CD4-positive, alpha-beta T cell (primary cell): ENCODE results near the gene TNP2. TPM values are rescaled to one million over a fixed set of nuclear protein-coding genes. Genes with fewer than 3 reads are reported as not detected.

Experiments used
- ATAC-seq: fragments of 200-7000 bp; cut with Tn5 transposase; one replicate; pipeline ENCODE4 v1.10.0; 2022; ENCODE audit warnings: mild to moderate bottlenecking; ENCODE audit not compliant: poor library complexity
- CTCF ChIA-PET: fragments of 350-600 bp; sonication (Branson Sonifier 250); formaldehyde crosslinking; loops from one replicate; lab custom pipeline; 2021; ENCODE audit warnings: antibody characterized with exemption, inconsistent platforms; lab: Charles Lee
- POLR2A ChIA-PET: fragments of 350-600 bp; sonication (Branson Sonifier 250); formaldehyde crosslinking; loops from one replicate; lab custom pipeline; 2021; ENCODE audit warnings: antibody characterized with exemption, inconsistent platforms; lab: Charles Lee
- DNase-seq, 14 experiments: peaks; one replicate each; pipeline ENCODE4 v3.0.0-alpha.2; 2013 to 2020; ENCODE audit warnings: mixed read lengths in 2 of 14
- H3K27ac ChIP-seq, 2 donors: one replicate each; pipeline versions ENCODE4 v1.5.1 to v1.7.0; 2013; ENCODE audit warnings: low read length in 2 of 2, low read depth in 1 of 2, mild to moderate bottlenecking in 1 of 2
- H3K27me3 ChIP-seq, 2 experiments: 1 replicate in 1 of 2; 2 replicates in 1 of 2; pipeline versions ENCODE4 v1.6.1 to v1.7.0; 2013; ENCODE audit warnings: low read length in 2 of 2, control low read depth in 1 of 2, mild to moderate bottlenecking in 1 of 2, moderate library complexity in 1 of 2; ENCODE audit not compliant: insufficient read depth in 2 of 2, control insufficient read depth in 1 of 2
- H3K36me3 ChIP-seq: one replicate; pipeline ENCODE4 v1.6.1; 2013; ENCODE audit warnings: low read length, control low read depth; ENCODE audit not compliant: insufficient read depth
- H3K4me1 ChIP-seq: one replicate; pipeline ENCODE4 v1.6.1; 2013; ENCODE audit warnings: low read length, control low read depth; ENCODE audit not compliant: insufficient read depth
- H3K4me3 ChIP-seq: one replicate; pipeline ENCODE4 v1.5.1; 2013; ENCODE audit warnings: mild to moderate bottlenecking, low read length, moderate library complexity
- H3K9me3 ChIP-seq, 2 experiments: 1 replicate in 1 of 2; 2 replicates in 1 of 2; pipeline versions ENCODE4 v1.6.1 to v1.7.0; 2013; ENCODE audit warnings: low read length in 2 of 2, mild to moderate bottlenecking in 2 of 2, control low read depth in 1 of 2, moderate library complexity in 1 of 2; ENCODE audit not compliant: control insufficient read depth in 1 of 2, insufficient read depth in 1 of 2
- H3K27ac Mint-ChIP-seq: one replicate; pipeline ENCODE4 v1.8.0; 2020; ENCODE audit warnings: mixed read lengths
- H3K27me3 Mint-ChIP-seq: one replicate; pipeline ENCODE4 v1.8.0; 2021; ENCODE audit warnings: mixed read lengths
- H3K36me3 Mint-ChIP-seq: one replicate; pipeline ENCODE4 v1.8.0; 2021; ENCODE audit warnings: low read depth, mixed read lengths
- H3K4me1 Mint-ChIP-seq: one replicate; pipeline ENCODE4 v1.8.0; 2021; ENCODE audit warnings: low read depth, mixed read lengths
- H3K4me3 Mint-ChIP-seq: one replicate; pipeline ENCODE4 v1.8.0; 2020; ENCODE audit warnings: mild to moderate bottlenecking, mixed read lengths
- H3K9me3 Mint-ChIP-seq: one replicate; pipeline ENCODE4 v1.8.0; 2020; ENCODE audit warnings: mixed read lengths
- intact Hi-C, 2 experiments: fragments of 100-400 bp; cut with DNase I in 1 of 2; cut with micrococcal nuclease in 1 of 2; formaldehyde crosslinking; loops; one replicate each; pipeline versions ENCODE4 v1.15.1 to v1.9.0; 2023 to 2025; cut with DNase I, micrococcal nuclease
- total RNA-seq, 174 experiments: library from RNA in 2 of 174; stranded (reverse) in 2 of 174; gene quantifications; one replicate each; pipeline ENCODE4 v1.2.3 and lab custom pipeline; 2021 to 2026
- TF ChIP-seq, protein P1 (sequence below): fragments of 200-600 bp; IDR thresholded peaks from one replicate; pipeline ENCODE4 v1.8.0; 2022; ENCODE audit warnings: antibody characterized with exemption, mild to moderate bottlenecking

Gene TNP2
- total RNA-seq, 2 experiments from 2014 or later = not detected

DNA sequence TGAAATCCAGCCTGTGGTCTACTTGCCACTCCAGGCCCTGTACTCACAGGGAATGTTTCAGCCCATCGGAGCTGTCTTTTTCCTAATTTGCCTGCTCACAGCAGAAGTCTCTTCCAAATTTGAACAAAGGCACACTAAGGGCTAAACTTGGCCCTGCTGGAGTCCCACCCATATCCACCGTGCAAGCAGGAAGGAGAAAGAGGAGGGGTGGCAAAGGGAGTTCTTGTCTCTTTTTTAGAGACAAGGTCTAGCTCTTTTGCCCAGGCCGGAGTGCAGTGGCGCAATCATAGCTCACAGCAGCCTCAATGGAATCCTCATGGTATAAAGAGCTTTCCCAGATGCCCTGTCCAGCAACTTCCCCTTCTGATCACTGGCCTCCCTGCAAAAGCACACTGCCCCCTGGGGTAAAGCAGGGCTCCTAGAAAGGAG, 14.7 kb upstream of the TNP2 start:
- Mint-ChIP-seq H3K4me1 (no peaks in the 10 kb centered on the region), H3K4me3 (no peak overlapping the region), H3K27me3 (no peaks in the 10 kb centered on the region), H3K36me3 (no peaks in the 10 kb centered on the region), H3K27ac (no peak overlapping the region), H3K9me3 (no peaks in the 10 kb centered on the region)
- Histone ChIP-seq H3K9me3 (no peaks in the 10 kb centered on the region), H3K4me3 (no peak overlapping the region), H3K27me3 (no peaks in the 10 kb centered on the region), H3K27ac (no peak overlapping the region), H3K4me1 (no peaks in the 10 kb centered on the region), H3K36me3 (no peaks in the 10 kb centered on the region)
- TF ChIP-seq, protein P1, sequence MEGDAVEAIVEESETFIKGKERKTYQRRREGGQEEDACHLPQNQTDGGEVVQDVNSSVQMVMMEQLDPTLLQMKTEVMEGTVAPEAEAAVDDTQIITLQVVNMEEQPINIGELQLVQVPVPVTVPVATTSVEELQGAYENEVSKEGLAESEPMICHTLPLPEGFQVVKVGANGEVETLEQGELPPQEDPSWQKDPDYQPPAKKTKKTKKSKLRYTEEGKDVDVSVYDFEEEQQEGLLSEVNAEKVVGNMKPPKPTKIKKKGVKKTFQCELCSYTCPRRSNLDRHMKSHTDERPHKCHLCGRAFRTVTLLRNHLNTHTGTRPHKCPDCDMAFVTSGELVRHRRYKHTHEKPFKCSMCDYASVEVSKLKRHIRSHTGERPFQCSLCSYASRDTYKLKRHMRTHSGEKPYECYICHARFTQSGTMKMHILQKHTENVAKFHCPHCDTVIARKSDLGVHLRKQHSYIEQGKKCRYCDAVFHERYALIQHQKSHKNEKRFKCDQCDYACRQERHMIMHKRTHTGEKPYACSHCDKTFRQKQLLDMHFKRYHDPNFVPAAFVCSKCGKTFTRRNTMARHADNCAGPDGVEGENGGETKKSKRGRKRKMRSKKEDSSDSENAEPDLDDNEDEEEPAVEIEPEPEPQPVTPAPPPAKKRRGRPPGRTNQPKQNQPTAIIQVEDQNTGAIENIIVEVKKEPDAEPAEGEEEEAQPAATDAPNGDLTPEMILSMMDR = no peak
- ChIA-PET CTCF (no interaction called here), POLR2A (no interaction called here)
- intact Hi-C loops = no loop called here
- DNase-seq = no peak
- no peak for ATAC-seq

DNA sequence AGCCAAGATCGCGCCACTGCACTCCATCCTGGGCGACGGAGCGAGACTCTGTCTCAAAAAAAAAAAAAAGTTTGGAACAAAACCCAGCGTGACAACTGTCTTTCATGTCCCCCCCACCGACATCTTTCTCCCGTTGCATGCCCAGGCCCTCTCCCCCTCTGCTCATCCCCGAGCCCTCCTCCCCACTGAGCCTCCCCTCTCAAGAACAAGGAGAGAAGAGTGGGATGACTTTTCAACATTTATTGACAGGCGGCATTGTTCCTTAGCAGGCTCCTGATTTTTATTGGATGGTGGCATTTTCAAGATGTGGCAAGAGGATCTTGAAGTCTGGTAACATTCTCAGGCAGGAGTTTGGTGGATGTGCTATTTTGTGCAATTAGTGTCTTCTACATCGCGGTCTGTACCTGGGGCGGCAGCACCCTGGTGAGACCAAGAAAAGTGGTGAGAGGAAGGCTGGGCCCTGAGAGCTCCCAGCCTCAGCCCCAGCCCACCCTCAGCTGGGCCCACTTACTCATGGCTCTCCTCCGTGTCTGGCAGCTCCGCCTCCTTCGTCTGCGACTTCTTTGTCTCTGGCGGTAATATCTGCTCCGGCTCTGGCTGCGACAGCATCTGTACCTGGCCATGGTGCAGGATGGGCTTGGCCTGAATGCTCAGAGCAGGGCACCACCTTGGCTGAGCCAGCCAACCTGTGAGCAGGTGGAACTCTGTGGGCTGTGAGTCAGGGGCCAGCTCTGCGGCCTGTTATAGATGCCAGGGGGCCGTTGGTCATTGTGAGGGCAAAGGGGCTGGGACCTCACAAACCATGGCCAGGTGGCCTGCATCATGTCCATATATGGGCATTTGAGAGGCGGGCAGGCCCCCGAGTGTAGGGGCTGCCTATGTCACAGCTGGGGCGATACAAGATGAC, 11.7 kb upstream of the TNP2 start, which contains the start of gene PRM1:
PRM1 (minus strand) TSS at position 715 of the 907 bp plus-strand sequence; CDS start at position 623, 92 bp downstream.
- no peaks in the 10 kb centered on the region for H3K4me1 ChIP-seq
- no peak within 1 kb of the TSS for H3K27ac Mint-ChIP-seq
- H3K27me3 Mint-ChIP-seq = no peaks in the 10 kb centered on the region
- H3K9me3 ChIP-seq = no peaks in the 10 kb centered on the region
- no peaks in the 10 kb centered on the region for H3K36me3 ChIP-seq
- H3K9me3 Mint-ChIP-seq = no peaks in the 10 kb centered on the region
- DNase-seq (no peak), ATAC-seq (no peak)
- no peak within 1 kb of the TSS for H3K4me3 ChIP-seq
- no peak within 1 kb of the TSS for H3K4me3 Mint-ChIP-seq
- H3K27ac ChIP-seq = no peak within 1 kb of the TSS
- H3K4me1 Mint-ChIP-seq = no peaks in the 10 kb centered on the region
- TF ChIP-seq, protein P1 = no peak
- intact Hi-C loops = no loop called here
- POLR2A ChIA-PET = no interaction called here
- CTCF ChIA-PET = no interaction called here
- H3K36me3 Mint-ChIP-seq = no peaks in the 10 kb centered on the region
- H3K27me3 ChIP-seq = no peaks in the 10 kb centered on the region

DNA sequence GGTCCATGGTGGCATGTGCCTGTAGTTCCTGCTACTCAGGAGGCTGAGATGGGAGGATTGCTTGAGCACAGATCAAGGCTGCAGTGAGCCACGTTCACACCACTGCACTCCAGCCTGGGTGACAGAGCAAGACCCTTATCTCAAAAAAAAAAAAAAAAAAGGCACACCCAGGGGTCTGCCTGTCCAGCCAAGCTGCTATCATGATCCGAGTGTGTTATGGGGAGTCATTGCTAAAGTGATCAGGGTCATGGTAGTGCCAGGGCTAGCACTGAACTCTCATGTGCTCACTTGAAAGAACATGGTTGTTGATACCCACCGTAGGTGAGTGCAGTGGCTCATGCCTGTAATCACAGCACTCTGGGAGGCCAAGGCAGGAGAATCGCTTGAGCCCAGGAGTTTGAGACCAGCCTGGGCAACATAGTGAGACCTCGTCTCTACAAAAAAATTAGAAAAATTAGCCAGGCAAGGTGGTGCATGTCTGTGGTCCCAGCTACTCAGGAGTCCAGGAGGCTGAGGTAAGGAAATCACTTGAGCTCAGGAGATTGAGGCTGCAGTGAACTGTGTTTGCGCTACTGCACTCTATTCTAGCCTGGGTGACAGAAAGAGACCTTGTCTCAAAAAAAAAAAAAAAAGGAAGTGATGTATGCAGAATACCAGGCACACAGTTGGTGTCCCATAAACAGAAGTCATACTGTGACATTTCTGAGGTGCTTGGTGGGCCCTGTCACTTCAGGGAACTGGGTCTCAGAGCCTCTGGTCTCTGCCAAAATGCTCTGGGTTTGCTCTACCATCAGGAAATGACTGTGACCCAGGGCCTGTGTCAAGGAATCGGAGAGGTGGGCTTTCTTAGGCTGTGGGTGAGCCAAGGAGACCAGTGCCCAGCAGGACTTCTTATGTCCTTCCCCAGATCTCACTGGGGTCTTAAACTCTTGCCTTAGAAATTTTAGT, 9.8 kb upstream of the TNP2 start:
- intact Hi-C loops = no loop called here
- H3K4me3 ChIP-seq = no peak overlapping the region
- Mint-ChIP-seq H3K27me3 (no peaks in the 10 kb centered on the region), H3K27ac (no peak overlapping the region), H3K36me3 (no peaks in the 10 kb centered on the region), H3K9me3 (no peaks in the 10 kb centered on the region), H3K4me3 (no peak overlapping the region), H3K4me1 (no peaks in the 10 kb centered on the region)
- no peaks in the 10 kb centered on the region for H3K27me3 ChIP-seq
- POLR2A ChIA-PET = interaction anchor here (1.3 kb wide), 1 partner anchor 19 kb away, joined by 3 read pairs; no protein-coding TSS in a partner anchor
- no peaks in the 10 kb centered on the region for H3K4me1 ChIP-seq
- no peak overlapping the region for H3K27ac ChIP-seq
- H3K9me3 ChIP-seq = no peaks in the 10 kb centered on the region
- H3K36me3 ChIP-seq = no peaks in the 10 kb centered on the region
- DNase-seq (no peak), ATAC-seq (no peak)
- CTCF ChIA-PET = no interaction called here
- TF ChIP-seq, protein P1 = no peak
